IMR-90 (cell line): ENCODE data around the gene FAF1.

Experiments used
- MAZ ChIP-seq: IDR thresholded peaks from 2 replicates; pipeline ENCODE4 v1.6.1; 2012; ENCODE audit warnings: low read depth, mild to moderate bottlenecking, low read length, improper control_type of control experiment, moderate library complexity, borderline replicate concordance
- MXI1 ChIP-seq: IDR thresholded peaks from 2 replicates; pipeline ENCODE4 v1.6.1; 2012; ENCODE audit warnings: low read depth, mild to moderate bottlenecking, low read length, moderate library complexity, borderline replicate concordance
- POLR2A ChIP-seq: IDR thresholded peaks from 2 replicates; pipeline ENCODE4 v1.6.1; 2012; ENCODE audit warnings: mild to moderate bottlenecking, low read depth, low read length
- RAD21 ChIP-seq: IDR thresholded peaks from 2 replicates; pipeline ENCODE4 v1.6.1; 2012; ENCODE audit warnings: low read length, improper control_type of control experiment
- SMC3 ChIP-seq: fragments of 150-350 bp; IDR thresholded peaks from 2 replicates; pipeline ENCODE4 v1.6.1; 2016; ENCODE audit warnings: low read depth, mild to moderate bottlenecking, antibody characterized with exemption, low read length, moderate library complexity
- TF ChIP-seq, protein P1 (sequence below): conservative IDR thresholded peaks from 2 replicates; pipeline ENCODE4 v1.5.1; 2012; ENCODE audit warnings: mild to moderate bottlenecking, low read depth, low read length, improper control_type of control experiment
- TF ChIP-seq, protein P2 (sequence below): fragments of 150-350 bp; IDR thresholded peaks from 2 replicates; pipeline ENCODE4 v1.6.1; 2017; ENCODE audit warnings: mild to moderate bottlenecking, antibody characterized with exemption, low read length, low read depth

DNA sequence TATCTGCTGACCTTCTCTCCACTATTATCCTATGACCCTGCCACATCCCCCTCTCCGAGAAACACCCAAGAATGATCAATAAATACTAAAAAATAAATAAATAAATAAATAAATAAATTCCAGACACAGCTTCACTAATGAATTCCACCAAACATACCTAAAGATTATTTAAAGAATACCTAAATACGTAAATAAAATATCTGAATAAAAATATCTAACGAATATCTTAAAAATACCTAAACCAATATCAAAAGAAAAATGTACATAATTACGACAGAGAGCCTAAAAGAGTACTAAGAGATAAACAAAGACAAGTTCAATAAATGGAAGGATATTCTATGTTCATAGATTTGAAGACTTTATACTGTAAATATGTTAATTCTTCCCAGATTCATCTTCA is 132.5 kb downstream of the FAF1 start:
- no peak for TF ChIP-seq RAD21
- no peak for TF ChIP-seq MXI1
- TF ChIP-seq, protein P1, sequence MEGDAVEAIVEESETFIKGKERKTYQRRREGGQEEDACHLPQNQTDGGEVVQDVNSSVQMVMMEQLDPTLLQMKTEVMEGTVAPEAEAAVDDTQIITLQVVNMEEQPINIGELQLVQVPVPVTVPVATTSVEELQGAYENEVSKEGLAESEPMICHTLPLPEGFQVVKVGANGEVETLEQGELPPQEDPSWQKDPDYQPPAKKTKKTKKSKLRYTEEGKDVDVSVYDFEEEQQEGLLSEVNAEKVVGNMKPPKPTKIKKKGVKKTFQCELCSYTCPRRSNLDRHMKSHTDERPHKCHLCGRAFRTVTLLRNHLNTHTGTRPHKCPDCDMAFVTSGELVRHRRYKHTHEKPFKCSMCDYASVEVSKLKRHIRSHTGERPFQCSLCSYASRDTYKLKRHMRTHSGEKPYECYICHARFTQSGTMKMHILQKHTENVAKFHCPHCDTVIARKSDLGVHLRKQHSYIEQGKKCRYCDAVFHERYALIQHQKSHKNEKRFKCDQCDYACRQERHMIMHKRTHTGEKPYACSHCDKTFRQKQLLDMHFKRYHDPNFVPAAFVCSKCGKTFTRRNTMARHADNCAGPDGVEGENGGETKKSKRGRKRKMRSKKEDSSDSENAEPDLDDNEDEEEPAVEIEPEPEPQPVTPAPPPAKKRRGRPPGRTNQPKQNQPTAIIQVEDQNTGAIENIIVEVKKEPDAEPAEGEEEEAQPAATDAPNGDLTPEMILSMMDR: no peak
- TF ChIP-seq MAZ: no peak
- TF ChIP-seq POLR2A: no peak
- TF ChIP-seq, protein P2, sequence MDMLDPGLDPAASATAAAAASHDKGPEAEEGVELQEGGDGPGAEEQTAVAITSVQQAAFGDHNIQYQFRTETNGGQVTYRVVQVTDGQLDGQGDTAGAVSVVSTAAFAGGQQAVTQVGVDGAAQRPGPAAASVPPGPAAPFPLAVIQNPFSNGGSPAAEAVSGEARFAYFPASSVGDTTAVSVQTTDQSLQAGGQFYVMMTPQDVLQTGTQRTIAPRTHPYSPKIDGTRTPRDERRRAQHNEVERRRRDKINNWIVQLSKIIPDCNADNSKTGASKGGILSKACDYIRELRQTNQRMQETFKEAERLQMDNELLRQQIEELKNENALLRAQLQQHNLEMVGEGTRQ: no peak
- TF ChIP-seq SMC3: no peak
